SK-N-SH treated with all-trans-retinoic acid at 6 μM for 48 hours (cell line): ENCODE measurements around the gene FMO5.

Experiments used
- ARNTL ChIP-seq: fragments of 450-650 bp; formaldehyde crosslinking; IDR thresholded peaks from 2 replicates; pipeline ENCODE4 v1.5.0; 2020; ENCODE audit warnings: low read depth, mild to moderate bottlenecking, moderate library complexity, borderline replicate concordance
- ESRRG ChIP-seq: fragments of 250-450 bp; sonication (Bioruptor Pico); IDR thresholded peaks from 2 replicates; pipeline ENCODE4 v1.6.1; 2021; ENCODE audit warnings: mild to moderate bottlenecking
- RARB ChIP-seq: fragments of 250-450 bp; sonication (Bioruptor Pico); IDR thresholded peaks from 2 replicates; pipeline ENCODE4 v1.8.0; 2021; ENCODE audit warnings: mild to moderate bottlenecking, moderate library complexity
- TCF4 ChIP-seq: fragments of 250-450 bp; sonication (Bioruptor Pico); IDR thresholded peaks from 2 replicates; pipeline ENCODE4 v1.8.0; 2021; ENCODE audit warnings: mild to moderate bottlenecking, moderate library complexity, borderline replicate concordance
- ZC3H10 ChIP-seq: fragments of 250-450 bp; sonication (Bioruptor Pico); IDR thresholded peaks from 2 replicates; pipeline ENCODE4 v1.5.1; 2021; ENCODE audit warnings: mild to moderate bottlenecking, moderate library complexity
- ZFP3 ChIP-seq: fragments of 250-450 bp; sonication (Bioruptor Pico); IDR thresholded peaks from 2 replicates; pipeline ENCODE4 v1.5.0; 2020; ENCODE audit warnings: mild to moderate bottlenecking, moderate library complexity
- ZFP30 ChIP-seq: fragments of 450-650 bp; formaldehyde crosslinking; IDR thresholded peaks from 2 replicates; pipeline ENCODE4 v1.5.0; 2022; ENCODE audit warnings: mild to moderate bottlenecking, moderate library complexity
- TF ChIP-seq, protein P1 (sequence below): fragments of 250-450 bp; sonication (Bioruptor Pico); IDR thresholded peaks from 2 replicates; pipeline ENCODE4 v1.8.0; 2020; ENCODE audit warnings: mild to moderate bottlenecking, moderate library complexity, borderline replicate concordance

DNA sequence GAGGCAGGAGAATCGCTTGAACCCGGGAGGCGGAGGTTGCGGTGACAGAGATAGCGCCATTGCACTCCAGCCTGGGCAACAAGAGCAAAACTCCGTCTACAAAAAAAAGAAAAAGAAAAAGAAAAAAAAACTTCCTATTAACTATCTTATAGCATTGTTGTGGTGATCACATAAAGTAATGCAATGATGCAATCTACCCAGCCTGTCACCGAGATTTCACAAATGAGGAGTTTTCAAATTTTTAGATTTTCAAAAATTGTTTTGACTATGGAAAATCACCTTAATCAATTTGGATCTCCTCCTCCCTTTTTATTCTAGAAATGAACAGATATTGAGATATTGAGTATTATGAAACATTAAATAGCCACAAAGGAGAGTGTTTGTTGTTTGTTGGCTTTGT is 8.0 kb downstream of the FMO5 start:
- TF ChIP-seq, protein P1, sequence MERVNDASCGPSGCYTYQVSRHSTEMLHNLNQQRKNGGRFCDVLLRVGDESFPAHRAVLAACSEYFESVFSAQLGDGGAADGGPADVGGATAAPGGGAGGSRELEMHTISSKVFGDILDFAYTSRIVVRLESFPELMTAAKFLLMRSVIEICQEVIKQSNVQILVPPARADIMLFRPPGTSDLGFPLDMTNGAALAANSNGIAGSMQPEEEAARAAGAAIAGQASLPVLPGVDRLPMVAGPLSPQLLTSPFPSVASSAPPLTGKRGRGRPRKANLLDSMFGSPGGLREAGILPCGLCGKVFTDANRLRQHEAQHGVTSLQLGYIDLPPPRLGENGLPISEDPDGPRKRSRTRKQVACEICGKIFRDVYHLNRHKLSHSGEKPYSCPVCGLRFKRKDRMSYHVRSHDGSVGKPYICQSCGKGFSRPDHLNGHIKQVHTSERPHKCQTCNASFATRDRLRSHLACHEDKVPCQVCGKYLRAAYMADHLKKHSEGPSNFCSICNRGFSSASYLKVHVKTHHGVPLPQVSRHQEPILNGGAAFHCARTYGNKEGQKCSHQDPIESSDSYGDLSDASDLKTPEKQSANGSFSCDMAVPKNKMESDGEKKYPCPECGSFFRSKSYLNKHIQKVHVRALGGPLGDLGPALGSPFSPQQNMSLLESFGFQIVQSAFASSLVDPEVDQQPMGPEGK (CRISPR knock-in tag) = no peak
- no peak for TF ChIP-seq RARB (CRISPR knock-in tag)
- TF ChIP-seq ESRRG (CRISPR knock-in tag) = no peak
- no peak for TF ChIP-seq ZFP30 (CRISPR knock-in tag)
- TF ChIP-seq ARNTL (CRISPR knock-in tag) = no peak
- TF ChIP-seq TCF4 (CRISPR knock-in tag) = no peak
- no peak for TF ChIP-seq ZC3H10
- TF ChIP-seq ZFP3 (CRISPR knock-in tag) = no peak
